Activated T-cell treated with anti-CD3 and anti-CD28 coated beads for 4 hours (primary cell): ENCODE measurements around the gene FRMD3.

ENCODE experiments used
- DNase-seq: peaks from one replicate; pipeline ENCODE4 v3.0.0-alpha.2; 2020

Gene FRMD3

GRCh38 chr9:83270116-83270515, 268.1 kb downstream of the FRMD3 start:
- DNase-seq = no peak

GRCh38 chr9:83267741-83268140, 270.5 kb downstream of the FRMD3 start:
- DNase-seq = no peak

- DNase-seq = no peak
Measured at GRCh38 chr9:83266666-83267496, 271.3 kb downstream of the FRMD3 start.

GRCh38 chr9:83266331-83266665, 271.9 kb downstream of the FRMD3 start:
- no peak for DNase-seq

- no peak for DNase-seq
Measured at GRCh38 chr9:83264315-83264714, 273.9 kb downstream of the FRMD3 start.

GRCh38 chr9:83259558-83259957, 278.6 kb downstream of the FRMD3 start:
- DNase-seq = no peak

GRCh38 chr9:83257937-83258891, 280.0 kb downstream of the FRMD3 start:
- DNase-seq = no peak

- no peak for DNase-seq
Measured at GRCh38 chr9:83247732-83248131, 290.5 kb downstream of the FRMD3 start.

GRCh38 chr9:83245979-83246659, 292.1 kb downstream of the FRMD3 start:
- no peak for DNase-seq

GRCh38 chr9:83242066-83242465, 296.1 kb downstream of the FRMD3 start:
- DNase-seq = no peak

GRCh38 chr9:83240671-83241070, 297.5 kb downstream of the FRMD3 start:
- DNase-seq = no peak

GRCh38 chr9:83239747-83240146, 298.5 kb downstream of the FRMD3 start:
- DNase-seq = no peak

GRCh38 chr9:83238871-83239640, 299.1 kb downstream of the FRMD3 start:
- DNase-seq = no peak

GRCh38 chr9:83236029-83236696, 302.0 kb downstream of the FRMD3 start:
- DNase-seq = no peak

- DNase-seq = no peak
Measured at GRCh38 chr9:83235526-83235925, 302.7 kb downstream of the FRMD3 start.

- DNase-seq = no peak
Measured at GRCh38 chr9:83234541-83234940, 303.7 kb downstream of the FRMD3 start.

- DNase-seq = no peak
Measured at GRCh38 chr9:83233647-83234046, 304.6 kb downstream of the FRMD3 start.

GRCh38 chr9:83231039-83231438, 307.2 kb downstream of the FRMD3 start:
- DNase-seq = no peak

GRCh38 chr9:83220730-83221129, 317.5 kb downstream of the FRMD3 start:
- no peak for DNase-seq

- no peak for DNase-seq
Measured at GRCh38 chr9:83219924-83220438, 318.2 kb downstream of the FRMD3 start.

GRCh38 chr9:83219154-83219923, 318.9 kb downstream of the FRMD3 start:
- no peak for DNase-seq
